Nephron progenitor cell (in vitro differentiated cells): ENCODE measurements around the gene EXOSC1.

Experiments used
- DNase-seq: peaks from one replicate; pipeline ENCODE4 v3.0.0; 2021
- H3K27ac Mint-ChIP-seq: 2 replicates; pipeline ENCODE4 v1.8.0; 2021; ENCODE audit warnings: mild to moderate bottlenecking, moderate library complexity, mixed read lengths
- H3K27me3 Mint-ChIP-seq: 2 replicates; pipeline ENCODE4 v1.8.0; 2021; ENCODE audit warnings: mild to moderate bottlenecking, low read depth, mixed read lengths; ENCODE audit not compliant: poor library complexity
- H3K36me3 Mint-ChIP-seq: 2 replicates; pipeline ENCODE4 v1.8.0; 2021; ENCODE audit warnings: low read depth, mixed read lengths
- H3K4me1 Mint-ChIP-seq: 2 replicates; pipeline ENCODE4 v1.8.0; 2021; ENCODE audit warnings: mixed read lengths
- H3K4me3 Mint-ChIP-seq: 2 replicates; pipeline ENCODE4 v1.8.0; 2021; ENCODE audit warnings: mild to moderate bottlenecking, moderate library complexity, mixed read lengths
- H3K9me3 Mint-ChIP-seq: 2 replicates; pipeline ENCODE4 v1.8.0; 2021; ENCODE audit warnings: mild to moderate bottlenecking, moderate library complexity, mixed read lengths
- TF ChIP-seq, protein P1 (sequence below): fragments of 200-600 bp; sonication (generic); IDR thresholded peaks from 2 replicates; pipeline ENCODE4 v1.5.0; 2021; ENCODE audit warnings: antibody characterized with exemption

EXOSC1 gene

DNA sequence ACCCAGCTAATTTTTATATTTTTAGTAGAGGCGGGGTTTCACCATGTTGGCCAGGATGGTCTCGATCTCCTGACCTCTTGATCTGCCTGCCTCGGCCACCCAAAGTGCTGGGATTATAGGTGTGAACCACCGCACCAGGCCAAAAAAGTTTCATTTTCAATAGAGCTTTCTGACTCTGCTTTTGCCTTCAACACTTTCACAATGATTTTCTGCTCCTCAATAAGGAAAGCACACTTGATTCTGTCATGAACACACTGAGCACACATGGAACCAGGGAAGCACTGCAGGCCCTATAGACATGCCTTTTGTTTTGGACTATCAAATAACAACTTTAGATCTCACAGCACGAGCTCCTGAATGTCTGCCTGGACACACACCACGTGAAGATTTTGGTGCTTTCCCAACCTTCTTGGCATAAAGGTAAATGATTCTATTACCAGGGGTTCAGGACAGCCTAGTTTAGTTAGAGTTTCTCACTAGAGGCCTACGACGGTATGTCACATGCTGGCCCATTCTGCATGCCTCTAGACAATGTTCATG is 52.7 kb downstream of the EXOSC1 start:
- no peaks in the 10 kb centered on the region for H3K4me1 Mint-ChIP-seq
- no peaks in the 10 kb centered on the region for H3K9me3 Mint-ChIP-seq
- no peak overlapping the region for H3K27ac Mint-ChIP-seq
- no peaks in the 10 kb centered on the region for H3K27me3 Mint-ChIP-seq
- DNase-seq: no peak
- TF ChIP-seq, protein P1, sequence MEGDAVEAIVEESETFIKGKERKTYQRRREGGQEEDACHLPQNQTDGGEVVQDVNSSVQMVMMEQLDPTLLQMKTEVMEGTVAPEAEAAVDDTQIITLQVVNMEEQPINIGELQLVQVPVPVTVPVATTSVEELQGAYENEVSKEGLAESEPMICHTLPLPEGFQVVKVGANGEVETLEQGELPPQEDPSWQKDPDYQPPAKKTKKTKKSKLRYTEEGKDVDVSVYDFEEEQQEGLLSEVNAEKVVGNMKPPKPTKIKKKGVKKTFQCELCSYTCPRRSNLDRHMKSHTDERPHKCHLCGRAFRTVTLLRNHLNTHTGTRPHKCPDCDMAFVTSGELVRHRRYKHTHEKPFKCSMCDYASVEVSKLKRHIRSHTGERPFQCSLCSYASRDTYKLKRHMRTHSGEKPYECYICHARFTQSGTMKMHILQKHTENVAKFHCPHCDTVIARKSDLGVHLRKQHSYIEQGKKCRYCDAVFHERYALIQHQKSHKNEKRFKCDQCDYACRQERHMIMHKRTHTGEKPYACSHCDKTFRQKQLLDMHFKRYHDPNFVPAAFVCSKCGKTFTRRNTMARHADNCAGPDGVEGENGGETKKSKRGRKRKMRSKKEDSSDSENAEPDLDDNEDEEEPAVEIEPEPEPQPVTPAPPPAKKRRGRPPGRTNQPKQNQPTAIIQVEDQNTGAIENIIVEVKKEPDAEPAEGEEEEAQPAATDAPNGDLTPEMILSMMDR: no peak
- H3K4me3 Mint-ChIP-seq: no peak overlapping the region
- peaks cover 55% of the 10 kb centered on the region for H3K36me3 Mint-ChIP-seq

DNA sequence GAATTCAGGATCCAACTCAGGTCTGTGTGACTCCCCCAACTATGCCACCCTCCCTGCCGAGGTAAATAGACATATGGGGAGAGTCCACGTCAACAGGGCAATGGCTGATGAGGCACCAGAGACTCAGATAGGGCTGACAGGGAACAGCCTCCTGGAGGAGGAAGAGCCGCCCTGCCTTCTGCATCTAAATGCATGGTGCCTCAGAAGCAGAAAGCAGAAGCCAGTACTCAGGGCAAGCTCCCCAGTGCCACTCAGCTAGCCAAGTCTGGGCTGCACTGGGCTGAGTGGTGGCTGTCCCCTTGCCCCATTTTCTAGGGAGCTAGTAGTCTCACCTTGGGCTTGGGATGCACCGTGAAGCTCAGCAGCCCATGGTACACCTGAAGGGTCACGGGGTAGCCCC is 55.7 kb downstream of the EXOSC1 start:
- no peaks in the 10 kb centered on the region for H3K27me3 Mint-ChIP-seq
- no peaks in the 10 kb centered on the region for H3K9me3 Mint-ChIP-seq
- TF ChIP-seq, protein P1: no peak
- no peak overlapping the region for H3K4me3 Mint-ChIP-seq
- H3K36me3 Mint-ChIP-seq: peaks cover 59% of the 10 kb centered on the region
- DNase-seq: no peak
- H3K4me1 Mint-ChIP-seq: no peaks in the 10 kb centered on the region
- H3K27ac Mint-ChIP-seq: no peak overlapping the region

DNA sequence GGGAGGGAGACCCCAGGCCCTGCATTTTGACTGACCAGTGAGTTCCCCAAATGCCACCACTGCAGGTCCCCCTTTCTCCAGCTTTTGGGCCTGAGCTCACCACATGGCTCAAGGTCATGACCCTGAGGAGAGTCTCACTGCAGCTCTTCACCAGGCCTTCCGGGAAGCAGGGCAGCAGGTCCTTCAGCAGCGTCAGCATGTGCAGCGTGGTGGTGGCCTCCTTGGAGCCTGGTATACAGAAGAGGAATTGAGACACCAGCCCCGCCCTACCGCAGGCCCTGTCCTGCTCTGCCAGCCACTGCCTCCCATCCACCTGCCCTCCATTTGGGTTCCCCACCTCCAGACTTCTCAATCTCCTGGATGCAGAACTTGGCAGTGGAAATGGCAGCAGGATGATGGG is 57.7 kb downstream of the EXOSC1 start:
- DNase-seq: no peak
- Mint-ChIP-seq H3K27ac (no peak overlapping the region), H3K9me3 (no peaks in the 10 kb centered on the region), H3K36me3 (peaks cover 52% of the 10 kb centered on the region), H3K4me3 (no peak overlapping the region), H3K4me1 (no peaks in the 10 kb centered on the region), H3K27me3 (no peaks in the 10 kb centered on the region)
- TF ChIP-seq, protein P1: no peak
